ENCODE results near the gene TAC4. TPM values are rescaled to one million over a fixed set of nuclear protein-coding genes. Genes with fewer than 3 reads are reported as not detected.
"Not testable (repeated sequence)": the region's sequence is repeated elsewhere in the genome, so short reads cannot be mapped to it uniquely, and the experiment has no call there.

TAC4 gene
- total RNA-seq, 2 experiments from 2014 or later = not detected

DNA sequence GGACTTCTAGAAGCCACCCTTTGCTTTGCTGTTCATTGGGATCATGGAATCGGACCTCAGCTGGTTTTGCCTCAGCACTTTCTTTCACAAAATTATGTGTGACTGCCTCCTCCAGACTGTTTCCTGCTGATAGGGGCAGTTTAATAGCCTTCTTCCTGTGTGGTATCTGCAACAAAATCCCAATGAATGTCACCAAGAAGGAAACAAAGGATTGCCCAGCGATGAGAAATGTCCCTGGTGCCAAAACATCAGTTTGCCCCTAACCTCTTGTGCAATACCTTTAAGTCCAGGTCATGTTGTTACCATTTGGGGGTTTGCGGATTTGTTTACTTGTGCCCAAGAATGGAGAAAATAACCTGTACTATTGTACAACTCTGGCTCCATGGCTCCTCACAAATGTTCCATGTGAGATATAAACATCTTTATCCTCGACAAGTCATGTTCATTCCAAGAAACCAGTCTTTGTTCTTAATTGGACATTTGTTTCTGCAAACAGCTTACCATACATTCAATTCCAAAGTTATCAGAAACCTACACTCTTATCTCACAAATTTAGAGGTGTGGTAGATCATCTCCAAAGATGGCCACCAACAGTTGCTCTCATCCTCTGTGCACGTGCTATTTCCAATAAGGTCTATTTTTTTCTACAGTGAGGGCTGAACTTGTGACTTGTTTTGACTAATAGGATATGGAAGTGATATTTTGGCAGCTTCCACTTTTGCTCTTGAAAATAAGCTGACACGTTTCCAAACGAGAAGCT lies 14.8 kb downstream of the TAC4 start:
- peaks cover 47% of the 10 kb centered on the region for H3K36me3 Mint-ChIP-seq (ENCODE audit: low read depth)
- POLR2A ChIA-PET = no interaction called here
- H3K4me1 Mint-ChIP-seq = no peaks in the 10 kb centered on the region
- CTCF ChIA-PET = interaction anchor here (0.7 to 1.0 kb wide), 3 partner anchors 11 to 18 kb away, joined by 3 to 4 read pairs (median 3); no protein-coding TSS in a partner anchor
- H3K27ac Mint-ChIP-seq = no peak overlapping the region
- no peaks in the 10 kb centered on the region for H3K27me3 Mint-ChIP-seq
- H3K4me3 Mint-ChIP-seq = no peak overlapping the region
- H3K9me3 Mint-ChIP-seq = no peaks in the 10 kb centered on the region
- DNase-seq = no peak

DNA sequence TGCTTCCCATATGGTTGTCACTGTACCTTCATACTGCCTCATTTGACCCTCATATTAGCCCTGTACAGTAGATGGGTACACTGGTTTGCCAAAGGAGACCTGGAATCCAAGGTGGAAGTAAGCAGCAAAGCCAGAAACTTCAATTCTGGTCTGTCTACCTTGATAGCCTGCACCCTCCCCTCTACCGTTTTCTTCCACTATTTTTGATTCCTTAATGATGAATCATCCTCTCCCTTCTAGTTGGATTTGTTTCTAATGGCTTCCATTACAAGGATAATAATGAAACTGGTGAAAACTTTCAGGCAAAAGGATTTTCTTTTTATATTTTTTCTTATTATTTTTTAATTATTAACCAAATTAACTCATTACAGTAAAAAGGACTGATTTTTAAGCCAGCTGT lies 17.3 kb downstream of the TAC4 start:
- CTCF ChIA-PET = interaction anchor here (1.1 to 1.6 kb wide), 2 partner anchors 10 to 12 kb away, joined by 3 read pairs; no protein-coding TSS in a partner anchor
- peaks cover 61% of the 10 kb centered on the region for H3K36me3 Mint-ChIP-seq (ENCODE audit: low read depth)

DNA sequence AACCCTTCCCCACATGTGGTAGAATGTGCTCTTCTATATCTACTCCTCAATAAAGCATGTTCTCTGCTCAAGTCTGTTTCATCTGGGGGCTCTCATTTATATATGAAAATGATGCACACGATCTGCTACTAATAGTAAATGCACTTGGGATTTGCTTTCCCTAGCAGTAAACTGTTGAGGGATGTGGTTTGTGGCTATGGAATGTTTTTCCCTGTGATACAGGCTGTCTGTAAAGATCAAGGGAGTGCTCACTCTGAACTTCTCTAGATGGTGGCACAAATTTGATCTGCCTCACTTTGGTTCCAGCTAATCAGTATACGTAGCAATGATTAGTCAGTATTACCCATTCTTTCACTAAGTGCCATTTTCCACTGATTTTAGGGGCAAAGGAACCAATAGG lies 18.8 kb downstream of the TAC4 start:
- no peak for DNase-seq
- ChIA-PET POLR2A (no interaction called here), CTCF (interaction anchor here (1.2 to 1.6 kb wide), 2 partner anchors 11 to 121 kb away, joined by 3 read pairs; partner anchors contain the start of gene SLC35B1)
- Mint-ChIP-seq H3K27ac (no peak overlapping the region), H3K4me1 (no peaks in the 10 kb centered on the region), H3K9me3 (no peaks in the 10 kb centered on the region), H3K36me3 (ENCODE audit: low read depth) (peaks cover 61% of the 10 kb centered on the region), H3K27me3 (no peaks in the 10 kb centered on the region), H3K4me3 (no peak overlapping the region)

More for the DNA sequence above, 17.3 kb downstream of the TAC4 start:
- POLR2A ChIA-PET = no interaction called here
- DNase-seq = no peak
- no peaks in the 10 kb centered on the region for H3K9me3 Mint-ChIP-seq
- no peak overlapping the region for H3K4me3 Mint-ChIP-seq
- no peaks in the 10 kb centered on the region for H3K27me3 Mint-ChIP-seq
- H3K4me1 Mint-ChIP-seq = no peaks in the 10 kb centered on the region
- H3K27ac Mint-ChIP-seq = no peak overlapping the region

DNA sequence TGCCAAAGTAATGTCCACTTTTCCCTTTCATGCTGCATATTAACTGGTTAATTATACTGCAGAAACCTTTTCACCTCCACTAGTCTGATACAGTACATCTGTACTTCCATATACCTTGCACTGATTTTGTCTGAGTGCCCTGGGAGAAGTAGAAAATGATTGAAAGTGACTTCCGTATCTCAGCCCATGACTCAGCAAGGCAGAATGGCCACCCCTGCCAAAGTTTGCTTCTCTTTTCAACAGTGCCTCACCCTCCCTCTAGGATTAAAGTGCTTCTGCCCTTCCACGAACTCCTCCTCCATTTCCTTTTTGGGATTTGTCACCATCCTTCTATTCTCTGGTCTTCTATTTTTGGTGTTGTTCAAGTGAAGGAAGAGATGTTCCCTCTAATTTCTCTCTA lies 19.5 kb downstream of the TAC4 start:
- H3K4me3 Mint-ChIP-seq, H3K9me3 Mint-ChIP-seq, POLR2A ChIA-PET, H3K4me1 Mint-ChIP-seq, H3K27me3 Mint-ChIP-seq, CTCF ChIA-PET, DNase-seq: not testable (repeated sequence)
- Mint-ChIP-seq H3K27ac (peak overlapping the region; percentile 14), H3K36me3 (ENCODE audit: low read depth) (peaks cover 60% of the 10 kb centered on the region)

DNA sequence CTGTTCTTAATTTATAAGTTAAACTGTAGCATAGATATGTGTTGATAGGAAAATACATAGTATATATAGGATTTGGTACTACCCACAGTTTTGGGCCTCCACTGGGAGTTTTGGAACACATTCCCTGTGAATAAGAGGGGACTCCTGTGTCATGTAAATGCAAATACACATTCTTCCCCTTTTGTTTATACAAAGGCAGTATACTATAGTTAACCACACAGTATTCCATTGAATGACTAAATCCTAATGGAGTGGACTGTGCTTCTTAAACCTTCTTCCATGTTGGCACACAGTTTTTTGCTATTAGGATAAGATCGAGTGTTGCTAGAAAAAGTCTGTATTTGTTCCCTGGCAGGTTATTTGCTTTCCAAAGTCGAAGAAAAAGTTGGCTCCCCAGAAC lies 22.2 kb downstream of the TAC4 start:
- CTCF ChIA-PET = no interaction called here

DNA sequence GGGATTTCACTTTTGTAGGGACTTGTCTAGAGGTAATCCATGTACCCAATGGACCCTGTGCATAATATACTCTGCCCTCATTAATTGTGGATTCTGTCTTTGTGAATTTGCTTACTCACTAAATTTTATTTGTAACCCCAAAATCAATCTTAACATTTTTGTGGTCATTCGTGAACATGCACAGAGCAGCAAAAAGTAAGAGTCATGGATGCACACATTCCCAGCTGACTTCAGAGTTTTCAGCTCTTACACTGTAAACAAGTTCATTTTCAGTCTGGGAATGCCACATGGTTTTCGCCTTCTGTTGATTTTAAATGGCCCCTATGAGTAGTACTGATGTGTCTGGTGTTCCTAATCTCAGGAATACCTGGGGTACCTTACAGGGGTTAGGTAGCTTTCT lies 24.3 kb downstream of the TAC4 start:
- peaks cover 69% of the 10 kb centered on the region for H3K36me3 Mint-ChIP-seq (ENCODE audit: low read depth)
- no peak overlapping the region for H3K27ac Mint-ChIP-seq
- POLR2A ChIA-PET = no interaction called here
- H3K4me1 Mint-ChIP-seq = peaks cover 28% of the 10 kb centered on the region
- no peaks in the 10 kb centered on the region for H3K9me3 Mint-ChIP-seq
- H3K4me3 Mint-ChIP-seq = no peak overlapping the region
- H3K27me3 Mint-ChIP-seq = no peaks in the 10 kb centered on the region
- DNase-seq = no peak
- CTCF ChIA-PET = no interaction called here

More for the DNA sequence above, 22.2 kb downstream of the TAC4 start:
- POLR2A ChIA-PET = no interaction called here
- H3K4me3 Mint-ChIP-seq = no peak overlapping the region
- no peak for DNase-seq
- no peaks in the 10 kb centered on the region for H3K9me3 Mint-ChIP-seq
- H3K4me1 Mint-ChIP-seq = peaks cover 15% of the 10 kb centered on the region
- H3K36me3 Mint-ChIP-seq (ENCODE audit: low read depth) = peaks cover 72% of the 10 kb centered on the region
- no peaks in the 10 kb centered on the region for H3K27me3 Mint-ChIP-seq
- H3K27ac Mint-ChIP-seq = no peak overlapping the region

DNA sequence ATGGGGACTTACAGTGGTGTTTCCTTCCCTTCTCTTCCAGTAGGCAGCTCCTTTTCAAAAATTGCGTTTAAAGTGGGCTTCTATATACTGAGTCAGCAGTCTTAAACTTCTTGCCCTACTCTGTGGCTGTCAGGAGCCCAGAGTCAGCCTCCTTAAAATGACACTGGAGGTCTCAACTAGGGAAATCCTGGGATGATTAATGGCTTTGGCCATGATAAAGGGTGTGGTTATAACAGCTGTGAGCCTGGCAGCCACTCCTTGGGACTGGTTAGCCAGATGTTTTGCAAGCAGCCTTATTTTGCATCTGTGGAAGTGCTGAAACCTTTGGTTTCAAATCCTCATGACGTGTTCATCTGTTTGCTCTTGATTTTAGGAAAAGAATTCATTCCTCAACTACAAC lies 25.0 kb downstream of the TAC4 start:
- no peak for DNase-seq
- Mint-ChIP-seq H3K4me3 (no peak overlapping the region), H3K27ac (no peak overlapping the region), H3K27me3 (no peaks in the 10 kb centered on the region), H3K36me3 (ENCODE audit: low read depth) (peaks cover 69% of the 10 kb centered on the region), H3K4me1 (peaks cover 36% of the 10 kb centered on the region), H3K9me3 (no peaks in the 10 kb centered on the region)
- CTCF ChIA-PET = no interaction called here
- POLR2A ChIA-PET = no interaction called here

DNA sequence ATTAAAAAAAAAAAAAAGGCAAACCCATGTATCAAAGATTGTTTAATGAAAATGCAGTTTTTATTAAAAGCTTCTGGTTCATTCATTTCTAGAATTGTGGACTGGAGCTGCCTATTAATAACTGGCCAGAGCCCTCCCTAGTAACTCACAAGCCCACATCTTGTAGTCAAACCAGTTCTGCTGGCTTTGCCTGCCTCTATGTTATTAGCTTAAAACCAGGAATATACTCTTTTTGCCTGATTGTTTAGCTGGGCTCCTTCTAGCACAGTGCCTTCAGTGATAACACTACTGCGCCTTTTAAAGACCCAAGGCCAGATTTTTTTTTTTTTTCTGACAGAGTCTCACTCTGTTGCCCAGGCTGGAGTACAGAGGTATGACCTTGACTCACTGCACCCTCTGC lies 26.0 kb downstream of the TAC4 start:
- DNase-seq = no peak
- CTCF ChIA-PET = interaction anchor here (0.6 to 0.7 kb wide), 4 partner anchors 29 to 1133 kb away, joined by 3 to 5 read pairs (median 4); no protein-coding TSS in a partner anchor
- H3K36me3 Mint-ChIP-seq (ENCODE audit: low read depth) = peaks cover 69% of the 10 kb centered on the region
- no peak overlapping the region for H3K27ac Mint-ChIP-seq
- no peaks in the 10 kb centered on the region for H3K27me3 Mint-ChIP-seq
- POLR2A ChIA-PET = interaction anchor here (0.6 kb wide), 1 partner anchor 24 kb away, joined by 4 read pairs; no protein-coding TSS in a partner anchor
- no peak overlapping the region for H3K4me3 Mint-ChIP-seq
- H3K9me3 Mint-ChIP-seq = no peaks in the 10 kb centered on the region
- H3K4me1 Mint-ChIP-seq = peaks cover 45% of the 10 kb centered on the region

DNA sequence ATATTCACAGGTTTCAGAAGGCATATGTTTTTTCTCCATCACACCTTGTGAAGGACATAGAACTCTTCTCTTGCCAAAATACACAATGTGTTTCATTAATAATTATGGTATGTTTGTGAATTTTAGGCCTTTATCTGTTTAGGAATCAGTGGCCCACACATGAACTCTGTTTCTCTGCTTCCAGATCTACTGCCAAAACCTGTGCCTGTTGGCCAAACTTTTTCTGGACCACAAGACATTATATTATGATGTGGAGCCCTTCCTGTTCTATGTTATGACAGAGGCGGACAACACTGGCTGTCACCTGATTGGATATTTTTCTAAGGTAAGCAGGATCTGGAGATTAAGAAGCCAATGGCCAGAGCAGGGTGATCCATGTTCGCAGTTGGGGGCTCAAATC lies 26.4 kb downstream of the TAC4 start:
- DNase-seq = no peak
- peaks cover 49% of the 10 kb centered on the region for H3K4me1 Mint-ChIP-seq
- no peaks in the 10 kb centered on the region for H3K27me3 Mint-ChIP-seq
- no peaks in the 10 kb centered on the region for H3K9me3 Mint-ChIP-seq
- H3K27ac Mint-ChIP-seq = peak overlapping the region; percentile 85
- ChIA-PET CTCF (interaction anchor here (0.6 to 1.4 kb wide), 4 partner anchors 10 to 272 kb away, joined by 3 to 5 read pairs (median 4); no protein-coding TSS in a partner anchor), POLR2A (interaction anchor here (0.6 to 1.0 kb wide), 3 partner anchors 24 to 121 kb away, joined by 3 to 4 read pairs (median 3); no protein-coding TSS in a partner anchor)
- no peak overlapping the region for H3K4me3 Mint-ChIP-seq
- H3K36me3 Mint-ChIP-seq (ENCODE audit: low read depth) = peaks cover 72% of the 10 kb centered on the region

DNA sequence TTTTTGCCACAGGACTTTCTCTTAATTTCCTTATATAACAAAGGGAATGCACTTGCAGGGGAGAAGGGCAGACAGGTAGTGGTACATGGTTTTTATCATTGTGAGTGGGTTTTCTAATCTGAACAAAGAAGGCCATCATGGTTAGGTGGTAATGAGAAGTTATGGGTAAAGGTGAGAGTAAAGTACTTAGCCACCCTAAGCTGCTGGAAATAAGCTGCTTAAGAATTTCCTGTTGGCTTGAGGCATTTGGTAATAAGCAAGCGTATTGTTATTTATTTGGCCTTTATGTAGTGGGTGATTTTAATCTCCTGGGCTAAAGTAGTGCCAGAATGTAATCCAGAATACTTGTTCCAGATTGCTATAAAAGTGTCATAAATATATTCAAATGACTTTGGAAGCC lies 27.1 kb downstream of the TAC4 start:
- H3K4me1 Mint-ChIP-seq = peaks cover 56% of the 10 kb centered on the region
- ChIA-PET POLR2A (interaction anchor here (0.7 to 1.0 kb wide), 3 partner anchors 23 to 223 kb away, joined by 3 read pairs; no protein-coding TSS in a partner anchor), CTCF (interaction anchor here (0.6 to 1.4 kb wide), 3 partner anchors 10 to 313 kb away, joined by 3 read pairs; no protein-coding TSS in a partner anchor)
- H3K9me3 Mint-ChIP-seq = no peaks in the 10 kb centered on the region
- DNase-seq = no peak
- H3K36me3 Mint-ChIP-seq (ENCODE audit: low read depth) = peaks cover 72% of the 10 kb centered on the region
- H3K27me3 Mint-ChIP-seq = no peaks in the 10 kb centered on the region
- no peak overlapping the region for H3K4me3 Mint-ChIP-seq
- peak overlapping the region; percentile 85 for H3K27ac Mint-ChIP-seq

DNA sequence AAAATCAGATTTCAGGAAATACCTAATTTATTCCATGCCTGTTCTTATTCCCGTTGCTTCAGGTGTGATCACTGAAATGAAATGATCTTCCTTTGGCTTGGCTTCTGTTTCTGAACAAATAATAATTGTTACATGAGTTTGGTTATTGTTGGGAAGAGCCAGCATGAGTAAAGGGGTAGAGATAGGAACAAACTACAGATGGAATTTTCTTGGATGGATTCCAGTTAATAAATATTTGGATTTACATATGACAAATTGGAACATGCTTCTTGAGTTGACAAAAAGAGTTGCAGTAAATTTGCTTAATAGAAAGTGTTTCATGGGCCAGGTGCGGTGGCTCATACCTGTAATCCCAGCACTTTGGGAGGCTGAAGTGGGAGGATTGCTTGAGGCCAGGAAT lies 28.2 kb downstream of the TAC4 start:
- no peaks in the 10 kb centered on the region for H3K9me3 Mint-ChIP-seq
- POLR2A ChIA-PET = no interaction called here
- H3K36me3 Mint-ChIP-seq (ENCODE audit: low read depth) = peaks cover 74% of the 10 kb centered on the region
- CTCF ChIA-PET = interaction anchor here (0.8 kb wide), 1 partner anchor 24 kb away, joined by 5 read pairs; no protein-coding TSS in a partner anchor
- peaks cover 68% of the 10 kb centered on the region for H3K4me1 Mint-ChIP-seq
- DNase-seq = no peak
- no peaks in the 10 kb centered on the region for H3K27me3 Mint-ChIP-seq
- H3K4me3 Mint-ChIP-seq = no peak overlapping the region
- peak overlapping the region; percentile 98 for H3K27ac Mint-ChIP-seq

DNA sequence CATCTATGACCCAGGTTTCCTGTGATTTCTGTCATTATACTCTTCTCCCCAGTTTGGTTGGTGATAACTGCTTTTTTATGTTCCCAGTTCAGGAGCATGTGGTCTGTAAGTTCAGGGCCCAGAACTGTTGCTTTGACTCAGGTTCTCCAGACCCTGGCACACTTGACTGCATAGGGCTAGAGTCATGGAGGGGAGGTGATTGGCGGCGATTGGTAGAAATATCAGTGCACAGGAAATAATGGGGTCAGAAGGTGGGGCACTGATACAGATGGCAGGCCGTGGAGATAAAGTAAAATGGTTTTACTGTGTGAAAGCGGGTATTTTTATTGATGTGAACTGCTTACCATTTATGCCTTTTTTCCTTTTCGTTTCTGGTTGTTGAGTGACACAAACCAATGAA lies 28.7 kb downstream of the TAC4 start:
- H3K36me3 Mint-ChIP-seq (ENCODE audit: low read depth) = peaks cover 75% of the 10 kb centered on the region

DNA sequence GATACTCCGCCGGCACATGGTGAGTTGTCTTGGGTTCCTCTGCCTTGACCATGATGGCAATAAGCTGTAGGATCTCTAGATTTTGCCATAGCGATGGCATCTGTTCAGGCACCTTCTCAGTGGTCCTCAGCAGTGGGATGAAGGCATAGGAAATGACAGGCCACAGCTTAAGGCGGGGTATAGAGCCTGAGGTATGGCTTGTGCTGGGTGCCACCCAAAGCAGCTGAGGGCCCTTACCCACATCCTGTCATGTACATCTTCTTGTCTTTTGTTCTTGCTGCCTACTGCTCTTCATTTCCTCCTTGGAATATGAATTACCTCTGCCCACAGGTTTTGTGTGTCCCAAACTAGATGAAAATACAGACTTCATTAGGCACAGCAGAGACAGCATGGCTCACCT lies 29.9 kb downstream of the TAC4 start:
- peak; percentile 78 for DNase-seq
- H3K27me3 Mint-ChIP-seq = no peaks in the 10 kb centered on the region
- ChIA-PET POLR2A (interaction anchor here (0.5 kb wide), 1 partner anchor 19 kb away, joined by 7 read pairs; no protein-coding TSS in a partner anchor), CTCF (interaction anchor here (0.6 to 1.2 kb wide), 5 partner anchors 12 to 122 kb away, joined by 3 read pairs; no protein-coding TSS in a partner anchor)
- H3K27ac Mint-ChIP-seq = peak overlapping the region; percentile 98
- H3K4me1 Mint-ChIP-seq = peaks cover 80% of the 10 kb centered on the region
- no peaks in the 10 kb centered on the region for H3K9me3 Mint-ChIP-seq
- peak overlapping the region; percentile 73 for H3K4me3 Mint-ChIP-seq
- H3K36me3 Mint-ChIP-seq (ENCODE audit: low read depth) = peaks cover 74% of the 10 kb centered on the region

More for the DNA sequence above, 28.7 kb downstream of the TAC4 start:
- peak overlapping the region; percentile 98 for H3K27ac Mint-ChIP-seq
- CTCF ChIA-PET = no interaction called here
- peaks cover 73% of the 10 kb centered on the region for H3K4me1 Mint-ChIP-seq
- H3K27me3 Mint-ChIP-seq = no peaks in the 10 kb centered on the region
- H3K9me3 Mint-ChIP-seq = no peaks in the 10 kb centered on the region
- no peak for DNase-seq
- POLR2A ChIA-PET = no interaction called here
- peak overlapping the region; percentile 19 for H3K4me3 Mint-ChIP-seq
